Epithelial cell of proximal tubule (primary cell): ENCODE measurements around the gene GATA5. TPM values are rescaled to one million over a fixed set of nuclear protein-coding genes. Genes with fewer than 3 reads are reported as not detected.
A peak's percentile ranks its signal among the peaks of the same experiment; 100 is the strongest.

Experiments used
- DNase-seq: peaks from one replicate; pipeline ENCODE4 v3.0.0-alpha.2; 2011; ENCODE audit warnings: low read depth
- H3K4me3 ChIP-seq: 2 replicates; pipeline ENCODE4 v1.5.1; 2011; ENCODE audit warnings: low read depth, mild to moderate bottlenecking, low read length
- CTCF ChIP-seq: conservative IDR thresholded peaks from 2 replicates; pipeline ENCODE4 v1.5.1; 2012; ENCODE audit warnings: low read depth, mild to moderate bottlenecking, low read length
- total RNA-seq: library from RNA; depleted of rRNA; stranded (reverse); fragments of >200 nt; gene quantifications from 2 replicates; pipeline ENCODE4 v1.2.3, GENCODE V29; 2015

Gene GATA5
- total RNA-seq, 1 donor from 2014 or later: not detected

GRCh38 chr20:62415354-62416111, 60.3 kb downstream of the GATA5 start:
- no peak for DNase-seq
- TF ChIP-seq CTCF: no peak
- H3K4me3 ChIP-seq: no peak overlapping the region

- no peak overlapping the region for H3K4me3 ChIP-seq
- no peak for DNase-seq
- TF ChIP-seq CTCF: peak; percentile 19
Measured at GRCh38 chr20:62413896-62414481, 61.8 kb downstream of the GATA5 start.

Other genes starting within 250 kb of the GATA5 start
- 17.1 and 20.6 TPM in 2 replicates for gene OSBPL2, start 237.5 kb downstream of the GATA5 start, total RNA-seq
- 227 and 261 TPM in 2 replicates for gene ADRM1, start 173.0 kb downstream of the GATA5 start, total RNA-seq
- gene LAMA5, start 108.7 kb downstream of the GATA5 start, total RNA-seq: 103 and 240 TPM in 2 replicates
- 2,187 and 2,322 TPM in 2 replicates for gene RPS21, start 88.9 kb downstream of the GATA5 start, total RNA-seq
- 5.8 and 7.8 TPM in 2 replicates for gene CABLES2, start 68.7 kb downstream of the GATA5 start, total RNA-seq
- 0.07 and 0.40 TPM in 2 replicates for gene RBBP8NL, start 48.5 kb downstream of the GATA5 start, total RNA-seq
- gene SLCO4A1, start 166.5 kb upstream of the GATA5 start, total RNA-seq: 48.3 and 57.3 TPM in 2 replicates
- gene NTSR1, start 232.8 kb upstream of the GATA5 start, total RNA-seq: 0.29 TPM in 1 of 2 replicates, not detected in the other